GM12878 (cell line): ENCODE results near the gene TNNT2. TPM values are rescaled to one million over a fixed set of nuclear protein-coding genes. Genes with fewer than 3 reads are reported as not detected.

Source experiments
- ATAC-seq: fragments of 200-7000 bp; cut with Tn5 transposase; 3 replicates; pipeline ENCODE4 v1.9.1; 2020; ENCODE audit warnings: mild to moderate bottlenecking, moderate library complexity
- BruUV-seq: library from RNA; stranded (reverse); fragments of 400-500 nt; replicated peaks from 2 replicates; lab custom pipeline; 2021; lab: Mats Ljungman, UMichigan
- CTCF ChIA-PET: fragments of 300-600 bp; sonication (Branson Sonifier 250); formaldehyde crosslinking; extraction: SDS; loops from one replicate; lab custom pipeline; 2021; ENCODE audit warnings: inconsistent platforms; lab: Yijun Ruan, JAX
- POLR2A ChIA-PET: fragments of 350-600 bp; formaldehyde crosslinking; extraction: SDS; loops from one replicate; lab custom pipeline; 2021; ENCODE audit warnings: inconsistent platforms; lab: Charles Lee
- RAD21 ChIA-PET: fragments of 300-600 bp; sonication (Branson Sonifier 250); formaldehyde crosslinking; loops from one replicate; lab custom pipeline; 2023; ENCODE audit warnings: antibody characterized with exemption; ENCODE audit not compliant: unreplicated experiment; lab: Charles Lee
- SMC1A ChIA-PET: fragments of 300-600 bp; sonication (Branson Sonifier 250); formaldehyde crosslinking; loops from one replicate; lab custom pipeline; 2023; ENCODE audit not compliant: unreplicated experiment, uncharacterized antibody; lab: Charles Lee
- DNase-seq: peaks from one replicate; pipeline ENCODE4 v3.0.0-alpha.2; 2011; ENCODE audit warnings: low read depth, low spot score
- FAIRE-seq: peaks from 3 replicates; lab custom pipeline; 2011; peaks lifted over from hg19 to GRCh38; lab: Jason Lieb, UNC
- H2AFZ ChIP-seq: 2 replicates; pipeline ENCODE4 v1.6.0; 2011; ENCODE audit warnings: low read depth, low read length, control low read depth; ENCODE audit not compliant: control insufficient read depth
- H3K27ac ChIP-seq: 2 replicates; pipeline ENCODE4 v1.5.1; 2011; ENCODE audit warnings: control low read depth; ENCODE audit not compliant: control insufficient read depth, insufficient read depth
- H3K27me3 ChIP-seq, 2 experiments: replicated peaks in 1 of 2; 2 replicates each; pipeline versions ENCODE4 v1.6.0 to v1.6.1; 2011; ENCODE audit warnings: low read length in 1 of 2; ENCODE audit not compliant: control insufficient read depth in 2 of 2, insufficient read depth in 2 of 2
- H3K36me3 ChIP-seq, 2 experiments: 2 replicates each; pipeline ENCODE4 v1.5.1; 2011; ENCODE audit warnings: low read length in 1 of 2; ENCODE audit not compliant: control insufficient read depth in 2 of 2, insufficient read depth in 2 of 2
- H3K4me1 ChIP-seq: 2 replicates; pipeline ENCODE4 v1.6.1; 2011; ENCODE audit warnings: mild to moderate bottlenecking, low read length, moderate library complexity, mixed read lengths; ENCODE audit not compliant: control insufficient read depth, insufficient read depth
- H3K4me2 ChIP-seq: 2 replicates; pipeline ENCODE4 v1.6.0; 2011; ENCODE audit warnings: control low read depth; ENCODE audit not compliant: control insufficient read depth, insufficient read depth
- H3K4me3 ChIP-seq: fragments of 200-600 bp; sonication (generic); 2 replicates; pipeline ENCODE4 v1.5.1; 2016
- H3K79me2 ChIP-seq: 2 replicates; pipeline ENCODE4 v1.6.0; 2011; ENCODE audit warnings: low read length; ENCODE audit not compliant: control insufficient read depth, insufficient read depth
- H3K9ac ChIP-seq: 2 replicates; pipeline ENCODE4 v1.8.0; 2011; ENCODE audit warnings: low read length, control low read depth, mixed read lengths; ENCODE audit not compliant: control insufficient read depth, insufficient read depth
- H3K9me3 ChIP-seq: replicated peaks from 3 replicates; pipeline ENCODE4 v1.5.1; 2011; ENCODE audit warnings: mild to moderate bottlenecking, low read length; ENCODE audit not compliant: control insufficient read depth, insufficient read depth
- H4K20me1 ChIP-seq: 2 replicates; pipeline ENCODE4 v1.6.0; 2011; ENCODE audit not compliant: control insufficient read depth, insufficient read depth
- BRCA1 ChIP-seq: IDR thresholded peaks from 2 replicates; pipeline ENCODE4 v1.6.1; 2011; ENCODE audit warnings: low read depth, low read length, improper control_type of control experiment
- CBX3 ChIP-seq: fragments of 200-600 bp; sonication (generic); IDR thresholded peaks from 2 replicates; pipeline ENCODE4 v1.6.1; 2016; ENCODE audit warnings: low read depth, borderline replicate concordance
- CREM ChIP-seq: IDR thresholded peaks from 2 replicates; pipeline ENCODE4 v1.6.1; 2014; ENCODE audit warnings: antibody characterized with exemption, low read depth
- DPF2 ChIP-seq: fragments of 450-650 bp; IDR thresholded peaks from 2 replicates; pipeline ENCODE4 v1.6.1; 2017; ENCODE audit warnings: mild to moderate bottlenecking
- ETV6 ChIP-seq, 2 experiments: fragments of 450-650 bp in 1 of 2; IDR thresholded peaks in 1 of 2; conservative IDR thresholded peaks in 1 of 2; 2 replicates each; pipeline ENCODE4 v1.6.1; 2014; ENCODE audit warnings: antibody characterized with exemption in 1 of 2, borderline replicate concordance in 1 of 2, low read depth in 1 of 2, mild to moderate bottlenecking in 1 of 2, moderate library complexity in 1 of 2
- RUNX3 ChIP-seq: IDR thresholded peaks from 2 replicates; pipeline ENCODE4 v1.6.1; 2012; ENCODE audit warnings: low read length, inconsistent platforms
- SRF ChIP-seq, 2 experiments: IDR thresholded peaks; 2 replicates each; pipeline ENCODE4 v1.6.1; 2011; ENCODE audit warnings: low read depth in 2 of 2, low read length in 2 of 2, mild to moderate bottlenecking in 1 of 2, moderate library complexity in 1 of 2
- WGBS: methylation state at CpG from one replicate; pipeline ENCODE4 v1.1.6; 2016; ENCODE audit warnings: low lambda C conversion rate; ENCODE audit not compliant: insufficient replicate concordance, insufficient coverage; ENCODE audit errors: missing lambda C conversion rate; 5-methylcytosine and 5-hydroxymethylcytosine counted together
- in situ Hi-C: fragments of 300-500 bp; cut with MboI; formaldehyde crosslinking; loops from 9 replicates; pipeline ENCODE4 v1.14.3; 2018; ENCODE audit warnings: mixed read lengths
- intact Hi-C: fragments of 100-400 bp; cut with micrococcal nuclease; formaldehyde crosslinking; loops from one replicate; pipeline ENCODE4 v1.14.2; 2022; ENCODE audit not compliant: unreplicated experiment
- polyA plus RNA-seq, 11 experiments: library from polyadenylated mRNA; depleted of rRNA in 4 of 11; unstranded in 6 of 11; stranded (reverse) in 5 of 11; fragments of >200 nt; fragmentation: Nextera tagmentation in 4 of 11; fragmentation: Illumina TruSeq in 1 of 11; extraction: Ambion mirVana in 4 of 11; extraction: Trizol in 1 of 11; gene quantifications; 1 replicate in 1 of 11; 2 replicates in 10 of 11; pipeline versions ENCODE4 v1.2.1 to v1.2.3, GENCODE V29; 2011 to 2016; ENCODE audit warnings: inconsistent platforms in 2 of 11, missing spikeins in 2 of 11, low read depth in 1 of 11
- total RNA-seq, 4 experiments: library from RNA; depleted of rRNA in 3 of 4; stranded (reverse); fragments of >200 nt in 3 of 4; fragmentation: Illumina TruSeq in 1 of 4; extraction: Trizol in 1 of 4; gene quantifications; 2 replicates each; pipeline versions ENCODE4 v1.2.1 to v1.2.3, GENCODE V29; 2013 to 2021
- TF ChIP-seq, protein P1 (sequence below): fragments of 450-650 bp; IDR thresholded peaks from 2 replicates; pipeline ENCODE4 v1.6.1; 2017; ENCODE audit warnings: borderline replicate concordance
- TF ChIP-seq, protein P2 (sequence below): fragments of 450-650 bp; IDR thresholded peaks from 2 replicates; pipeline ENCODE4 v1.6.1; 2016; ENCODE audit warnings: mild to moderate bottlenecking, moderate library complexity, borderline replicate concordance

Gene TNNT2
- total and polyA plus RNA-seq, 10 of the 15 experiments (the other 5 are each of a cell fraction or from before 2014, with no cell fraction given) = 2.2 TPM; not detected in 9

DNA sequence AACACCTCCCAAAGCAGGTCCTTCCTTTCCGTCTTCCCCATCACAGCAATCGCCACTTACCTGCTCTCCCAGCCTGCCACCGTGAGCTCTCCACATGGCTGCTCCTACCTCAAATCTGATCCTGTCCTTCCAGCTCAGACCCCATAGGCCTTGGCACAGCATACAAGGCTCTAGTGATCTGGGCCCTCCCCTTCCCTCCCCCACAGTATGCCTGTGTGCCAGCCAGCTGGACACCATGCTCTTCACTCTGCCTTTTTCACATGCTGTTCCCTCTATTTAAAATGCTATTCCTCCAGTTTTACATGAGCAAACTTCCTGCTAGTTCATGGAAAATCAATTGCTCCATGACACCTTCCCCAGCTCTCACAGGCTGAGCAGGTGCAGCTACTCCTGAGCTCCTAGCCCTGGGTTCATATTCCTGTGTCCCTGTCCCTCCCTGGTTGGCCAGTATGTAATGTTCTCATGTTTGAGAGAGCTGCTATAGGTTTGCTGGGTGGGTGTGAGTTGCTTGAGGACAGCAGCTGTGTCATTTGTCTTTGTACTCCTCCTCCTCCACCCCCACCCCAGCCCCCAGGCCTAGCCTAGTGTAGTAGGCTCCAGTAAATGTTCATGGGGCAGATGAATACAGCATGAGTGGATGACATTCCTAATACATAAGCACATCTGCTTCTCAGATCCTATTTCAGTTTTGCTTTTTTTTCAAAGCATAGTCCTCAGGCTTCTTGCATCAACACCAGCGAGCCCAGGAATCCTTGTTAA lies 6.3 kb upstream of the TNNT2 start (continued):
- TF ChIP-seq ETV6 (conservative IDR thresholded peaks at IDR 0.05 in 1 of 2, IDR thresholded peaks at IDR 0.05 in 1 of 2; ENCODE audit: borderline replicate concordance in 1 of 2, low read depth in 1 of 2) (no peak), BRCA1 (no peak), CBX3 (no peak)
- TF ChIP-seq, protein P1, sequence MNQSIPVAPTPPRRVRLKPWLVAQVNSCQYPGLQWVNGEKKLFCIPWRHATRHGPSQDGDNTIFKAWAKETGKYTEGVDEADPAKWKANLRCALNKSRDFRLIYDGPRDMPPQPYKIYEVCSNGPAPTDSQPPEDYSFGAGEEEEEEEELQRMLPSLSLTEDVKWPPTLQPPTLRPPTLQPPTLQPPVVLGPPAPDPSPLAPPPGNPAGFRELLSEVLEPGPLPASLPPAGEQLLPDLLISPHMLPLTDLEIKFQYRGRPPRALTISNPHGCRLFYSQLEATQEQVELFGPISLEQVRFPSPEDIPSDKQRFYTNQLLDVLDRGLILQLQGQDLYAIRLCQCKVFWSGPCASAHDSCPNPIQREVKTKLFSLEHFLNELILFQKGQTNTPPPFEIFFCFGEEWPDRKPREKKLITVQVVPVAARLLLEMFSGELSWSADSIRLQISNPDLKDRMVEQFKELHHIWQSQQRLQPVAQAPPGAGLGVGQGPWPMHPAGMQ = no peak

DNA sequence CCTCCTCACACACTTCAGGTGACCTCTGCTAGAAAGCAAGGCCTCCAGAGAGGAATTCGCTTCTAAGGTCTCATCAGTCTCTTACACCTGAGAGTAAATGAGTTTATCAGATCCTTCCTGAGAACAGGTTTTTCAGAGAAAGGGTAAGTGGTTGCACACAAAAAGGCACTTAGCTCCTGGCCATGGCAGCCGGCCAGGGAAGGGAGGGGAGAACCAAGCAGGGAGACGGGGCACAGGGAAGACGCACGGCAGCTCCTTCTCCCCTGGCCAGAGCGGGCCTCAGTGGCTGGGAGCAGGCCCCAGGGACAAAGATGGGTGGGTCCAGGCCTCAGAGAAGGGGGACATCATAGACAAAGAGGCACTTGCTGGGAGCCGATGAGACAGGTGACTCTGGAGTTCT lies 3.6 kb upstream of the TNNT2 start:
- no peak for ATAC-seq
- intact Hi-C loops (no loop called here), in situ Hi-C loops (no loop called here)
- BruUV-seq = no TSS peak
- no peak for TF ChIP-seq RUNX3
- TF ChIP-seq, protein P2, sequence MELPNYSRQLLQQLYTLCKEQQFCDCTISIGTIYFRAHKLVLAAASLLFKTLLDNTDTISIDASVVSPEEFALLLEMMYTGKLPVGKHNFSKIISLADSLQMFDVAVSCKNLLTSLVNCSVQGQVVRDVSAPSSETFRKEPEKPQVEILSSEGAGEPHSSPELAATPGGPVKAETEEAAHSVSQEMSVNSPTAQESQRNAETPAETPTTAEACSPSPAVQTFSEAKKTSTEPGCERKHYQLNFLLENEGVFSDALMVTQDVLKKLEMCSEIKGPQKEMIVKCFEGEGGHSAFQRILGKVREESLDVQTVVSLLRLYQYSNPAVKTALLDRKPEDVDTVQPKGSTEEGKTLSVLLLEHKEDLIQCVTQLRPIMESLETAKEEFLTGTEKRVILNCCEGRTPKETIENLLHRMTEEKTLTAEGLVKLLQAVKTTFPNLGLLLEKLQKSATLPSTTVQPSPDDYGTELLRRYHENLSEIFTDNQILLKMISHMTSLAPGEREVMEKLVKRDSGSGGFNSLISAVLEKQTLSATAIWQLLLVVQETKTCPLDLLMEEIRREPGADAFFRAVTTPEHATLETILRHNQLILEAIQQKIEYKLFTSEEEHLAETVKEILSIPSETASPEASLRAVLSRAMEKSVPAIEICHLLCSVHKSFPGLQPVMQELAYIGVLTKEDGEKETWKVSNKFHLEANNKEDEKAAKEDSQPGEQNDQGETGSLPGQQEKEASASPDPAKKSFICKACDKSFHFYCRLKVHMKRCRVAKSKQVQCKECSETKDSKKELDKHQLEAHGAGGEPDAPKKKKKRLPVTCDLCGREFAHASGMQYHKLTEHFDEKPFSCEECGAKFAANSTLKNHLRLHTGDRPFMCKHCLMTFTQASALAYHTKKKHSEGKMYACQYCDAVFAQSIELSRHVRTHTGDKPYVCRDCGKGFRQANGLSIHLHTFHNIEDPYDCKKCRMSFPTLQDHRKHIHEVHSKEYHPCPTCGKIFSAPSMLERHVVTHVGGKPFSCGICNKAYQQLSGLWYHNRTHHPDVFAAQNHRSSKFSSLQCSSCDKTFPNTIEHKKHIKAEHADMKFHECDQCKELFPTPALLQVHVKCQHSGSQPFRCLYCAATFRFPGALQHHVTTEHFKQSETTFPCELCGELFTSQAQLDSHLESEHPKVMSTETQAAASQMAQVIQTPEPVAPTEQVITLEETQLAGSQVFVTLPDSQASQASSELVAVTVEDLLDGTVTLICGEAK = no peak
- no peak for TF ChIP-seq DPF2
- no peak for TF ChIP-seq SRF (IDR thresholded peaks at IDR 0.05; ENCODE audit: low read depth in 2 of 2, low read length in 2 of 2)
- TF ChIP-seq CREM = no peak
- H4K20me1 ChIP-seq = no peaks in the 10 kb centered on the region; the same call in 1 of the 2 replicates
- ChIA-PET SMC1A (interaction anchor here (19.4 kb wide), 1 partner anchor 24 kb away, joined by 374 read pairs; no protein-coding TSS in a partner anchor), RAD21 (interaction anchor here (17.4 kb wide), 1 partner anchor 25 kb away, joined by 340 read pairs; no protein-coding TSS in a partner anchor), POLR2A (interaction anchor here (18.2 kb wide), 1 partner anchor 24 kb away, joined by 228 read pairs; no protein-coding TSS in a partner anchor), CTCF (interaction anchor here (1.0 to 17.8 kb wide), 5 partner anchors 14 to 131 kb away, joined by 3 to 623 read pairs (median 3); no protein-coding TSS in a partner anchor)
- no peaks in the 10 kb centered on the region for H3K36me3 ChIP-seq
- no peaks in the 10 kb centered on the region for H3K79me2 ChIP-seq
- FAIRE-seq = no peak
- H2AFZ ChIP-seq = no peak overlapping the region
- H3K27ac ChIP-seq = no peak overlapping the region
- H3K4me3 ChIP-seq = no peak overlapping the region
- no peak overlapping the region for H3K4me2 ChIP-seq
- no peak for DNase-seq
- no peaks in the 10 kb centered on the region; a peak in 1 of 4 replicates for H3K27me3 ChIP-seq
- no peak overlapping the region for H3K9ac ChIP-seq
- no peaks in the 10 kb centered on the region for H3K9me3 ChIP-seq
- WGBS = 35% methylated on average over 7 of the region's 7 CpGs
- no peaks in the 10 kb centered on the region for H3K4me1 ChIP-seq
